ENCODE results near the gene PSAP. TPM values are rescaled to one million over a fixed set of nuclear protein-coding genes. Genes with fewer than 3 reads are reported as not detected.
"Not testable (repeated sequence)": the region's sequence is repeated elsewhere in the genome, so short reads cannot be mapped to it uniquely, and the experiment has no call there.

PSAP gene
- 254 TPM for polyA plus RNA-seq (2012; ENCODE audit: insufficient read depth, insufficient read length)

DNA sequence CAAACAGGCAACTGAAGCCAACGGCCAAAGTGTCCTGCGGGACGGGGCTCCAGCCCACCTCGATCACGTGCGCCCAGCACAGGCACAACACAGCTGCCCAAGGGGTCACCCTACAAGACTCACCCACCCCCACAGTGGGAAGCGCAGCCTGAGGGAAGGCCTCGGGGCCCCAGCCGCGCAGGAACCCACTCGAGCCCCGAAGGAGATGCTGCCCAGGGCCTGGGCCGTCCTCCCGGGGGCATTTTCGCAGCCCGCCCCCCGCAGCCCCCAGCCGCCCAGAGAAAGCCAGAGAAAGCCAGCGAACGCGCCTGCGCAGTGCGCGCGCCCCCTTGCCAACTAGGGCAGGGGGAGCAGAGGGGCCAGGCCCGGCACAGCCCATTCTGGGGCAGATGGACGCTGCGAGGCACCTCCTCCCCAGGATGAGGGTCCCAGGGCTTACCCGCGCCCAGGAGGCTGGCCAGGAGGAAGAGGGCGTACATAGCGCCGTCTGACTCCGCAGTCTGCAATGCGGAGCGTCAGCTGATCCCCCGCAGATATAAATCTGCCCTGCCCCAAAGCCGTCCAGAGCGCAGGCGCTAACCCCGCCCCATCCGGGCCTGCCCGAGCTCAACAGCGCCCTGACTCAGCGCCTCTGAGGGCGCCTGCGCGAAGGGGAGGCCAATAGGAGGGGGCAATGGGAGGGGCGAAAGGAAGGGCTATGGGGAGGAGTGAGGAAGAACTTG is at the start of gene PSAP:
TSS of gene PSAP (minus strand) at position 509 of the 722 bp plus-strand sequence. CDS start at position 479, 30 bp downstream.
- peak; percentile 95 for DNase-seq (ENCODE audit: low read depth, low spot score)
- peak within 1 kb of the TSS; percentile 98 for H3K4me3 ChIP-seq (ENCODE audit: low read length)

GRCh38 chr10:71900441-71901180 is 49.6 kb upstream of the PSAP start:
- no peak for DNase-seq (ENCODE audit: low read depth, low spot score)
- H3K4me3 ChIP-seq (ENCODE audit: low read length) = no peak overlapping the region

GRCh38 chr10:71899665-71900412 is 48.8 kb upstream of the PSAP start:
- DNase-seq (ENCODE audit: low read depth, low spot score) = no peak

DNA sequence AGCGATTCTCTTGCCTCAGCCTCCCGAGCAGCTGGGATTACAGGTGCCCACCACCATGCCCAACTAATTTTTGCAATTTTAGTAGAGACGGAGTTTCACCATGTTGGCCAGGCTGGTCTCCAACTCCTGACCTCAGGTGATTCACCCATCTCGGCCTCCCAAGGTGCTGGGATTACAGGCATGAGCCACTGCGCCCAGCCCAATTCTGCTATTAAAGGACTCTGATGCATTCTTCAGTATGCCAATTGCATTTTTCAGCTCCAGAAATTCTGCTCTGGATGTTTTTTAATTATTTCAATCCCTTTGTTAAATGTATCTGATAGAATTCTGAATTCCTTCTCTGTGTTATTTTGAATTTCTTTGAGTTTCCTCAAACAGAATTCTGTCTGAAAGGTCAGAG is 47.3 kb upstream of the PSAP start:
- not testable (repeated sequence) for H3K4me3 ChIP-seq (ENCODE audit: low read length); DNase-seq (ENCODE audit: low read depth, low spot score)

More at GRCh38 chr10:71899665-71900412, 48.8 kb upstream of the PSAP start:
- H3K4me3 ChIP-seq (ENCODE audit: low read length) = no peak overlapping the region

DNA sequence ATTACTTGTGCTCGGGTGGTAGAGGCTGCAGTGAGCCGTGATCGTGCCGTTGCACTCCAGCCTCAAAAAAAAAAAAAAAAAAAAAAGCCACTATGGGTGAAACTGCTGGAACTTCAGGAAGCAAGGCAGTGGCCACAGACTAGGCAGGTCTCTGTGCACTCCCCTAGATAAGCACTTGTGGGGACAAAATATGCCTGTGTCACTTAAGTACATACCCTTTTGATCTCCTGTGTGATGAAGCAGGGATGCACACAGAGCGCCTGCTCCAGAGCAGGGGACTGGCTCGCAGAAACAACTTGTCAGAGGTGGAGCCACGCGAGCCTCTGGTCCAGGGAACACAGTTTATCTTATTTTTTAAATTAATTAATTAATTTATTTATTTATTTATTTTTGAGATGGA is 42.9 kb upstream of the PSAP start:
- H3K4me3 ChIP-seq (ENCODE audit: low read length) = peak overlapping the region; percentile 33
- peak; percentile 98 for DNase-seq (ENCODE audit: low read depth, low spot score)

DNA sequence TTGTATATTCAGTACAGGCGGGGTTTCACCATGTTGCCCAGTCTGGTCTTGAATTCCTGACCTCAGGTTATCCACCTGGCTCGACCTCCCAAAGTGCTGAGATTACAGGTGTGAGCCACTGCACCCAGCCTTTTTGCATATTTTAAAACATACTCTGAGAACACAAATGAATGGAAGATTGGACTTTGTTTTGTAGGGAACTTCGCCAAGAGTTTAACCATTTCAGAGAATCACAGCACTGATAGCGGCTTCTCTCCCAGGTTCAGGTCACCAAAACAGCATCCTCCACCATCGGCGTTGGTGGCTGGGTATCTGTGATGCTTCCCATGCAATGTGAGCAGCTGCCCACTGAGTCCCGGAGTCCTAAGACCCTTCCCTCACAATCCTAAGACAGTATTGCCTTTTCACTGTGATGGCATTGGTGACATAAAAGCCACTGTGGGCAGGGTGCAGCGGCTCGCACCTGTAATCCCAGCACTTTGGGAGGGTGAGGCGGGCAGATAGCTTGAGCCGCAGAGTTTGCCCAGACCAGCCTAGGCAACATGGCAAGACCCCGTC is 42.3 kb upstream of the PSAP start:
- no peak for DNase-seq (ENCODE audit: low read depth, low spot score)
- H3K4me3 ChIP-seq (ENCODE audit: low read length) = peak overlapping the region; percentile 33

GRCh38 chr10:71891437-71891836 is 40.4 kb upstream of the PSAP start:
- no peak for DNase-seq (ENCODE audit: low read depth, low spot score)

DNA sequence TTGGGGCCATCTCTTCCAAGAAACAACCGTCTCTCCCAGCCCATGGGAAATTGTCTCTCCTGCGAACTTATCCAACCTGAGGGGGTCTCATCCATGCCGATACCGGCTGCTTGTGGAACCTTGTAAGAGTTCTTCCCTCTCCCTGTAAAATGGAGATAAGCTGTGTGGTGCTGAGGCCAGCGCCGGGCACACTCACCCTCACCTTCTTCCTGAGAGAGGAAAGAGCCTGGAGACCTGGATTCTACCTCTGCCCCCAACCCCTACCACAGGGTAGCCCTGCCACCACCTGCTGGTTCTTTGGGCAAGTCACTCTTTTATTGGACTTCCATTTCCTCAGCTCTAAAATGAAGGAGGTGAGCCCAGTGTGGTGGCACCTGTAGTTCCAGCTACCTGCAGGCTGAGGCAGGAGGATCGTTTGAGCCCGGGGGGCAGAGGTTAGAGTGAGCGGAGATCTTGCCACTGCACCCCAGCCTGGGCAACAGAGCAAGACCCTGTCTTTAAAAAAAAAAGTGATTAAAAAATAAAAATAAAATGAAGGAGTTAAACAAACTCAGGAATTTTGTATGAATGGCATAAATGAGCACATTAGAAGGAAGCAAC is 38.4 kb upstream of the PSAP start:
- no peak for DNase-seq (ENCODE audit: low read depth, low spot score)
- H3K4me3 ChIP-seq (ENCODE audit: low read length) = peak overlapping the region; percentile 80

More at GRCh38 chr10:71891437-71891836, 40.4 kb upstream of the PSAP start:
- no peak overlapping the region for H3K4me3 ChIP-seq (ENCODE audit: low read length)

DNA sequence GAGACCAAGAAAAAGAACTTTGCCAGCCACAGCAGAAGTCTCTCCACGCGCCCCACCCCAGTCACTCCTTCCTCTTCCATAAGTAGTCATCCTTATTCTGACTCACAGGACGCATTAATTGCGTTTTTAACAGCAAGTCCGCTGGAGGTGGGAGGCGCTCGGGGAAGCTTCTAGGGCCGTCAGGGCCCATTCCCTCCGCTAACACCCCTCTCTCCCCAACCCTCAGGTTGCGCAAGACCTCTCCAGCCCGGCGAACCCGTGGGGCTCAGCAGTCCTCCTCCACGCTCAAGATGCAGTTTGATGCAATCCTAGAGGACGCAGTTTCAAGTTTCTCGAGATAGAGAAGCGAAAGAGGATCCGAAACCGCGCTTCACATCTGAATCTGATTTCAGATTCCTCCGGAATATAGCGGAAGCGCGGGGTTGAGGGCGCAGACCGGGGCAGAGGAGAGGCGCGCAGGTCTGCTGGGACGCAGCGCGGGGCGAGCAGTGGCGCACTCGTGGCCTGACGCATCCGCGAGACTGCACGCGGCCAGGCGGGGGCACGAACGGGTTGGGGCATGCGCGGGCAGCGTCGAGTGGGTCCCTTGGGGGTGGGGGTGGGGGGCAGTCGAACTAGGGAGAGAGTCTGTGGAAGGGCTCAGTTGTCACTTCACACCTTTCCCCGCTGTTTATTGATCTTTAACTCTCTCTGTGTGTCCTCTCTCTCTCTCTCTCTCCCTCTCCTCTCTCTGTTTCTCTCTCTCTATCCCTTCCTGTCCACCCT is 37.8 kb upstream of the PSAP start:
- peak; percentile 83 for DNase-seq (ENCODE audit: low read depth, low spot score)
- peak overlapping the region; percentile 80 for H3K4me3 ChIP-seq (ENCODE audit: low read length)

DNA sequence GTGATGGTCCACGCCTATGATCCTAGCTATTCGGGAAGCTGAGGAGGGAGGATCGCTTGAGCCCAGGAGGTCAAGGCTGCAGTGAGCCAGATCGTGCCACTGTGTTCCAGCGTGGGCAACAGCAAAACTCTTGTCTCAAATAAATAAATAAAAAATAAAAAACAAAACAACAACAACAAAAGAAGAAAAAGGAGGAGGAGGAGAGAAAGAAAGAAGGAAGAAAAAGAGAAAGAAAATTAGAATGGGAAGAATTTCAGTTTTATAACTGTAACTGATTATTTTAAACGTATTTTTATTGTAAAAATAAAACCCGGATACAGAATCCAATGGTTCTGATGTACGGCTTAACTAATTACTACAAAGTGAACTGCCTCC is 37.2 kb upstream of the PSAP start:
- no peak for DNase-seq (ENCODE audit: low read depth, low spot score)
- H3K4me3 ChIP-seq (ENCODE audit: low read length) = peak overlapping the region; percentile 80

- no peak for DNase-seq (ENCODE audit: low read depth, low spot score)
- H3K4me3 ChIP-seq (ENCODE audit: low read length) = peak overlapping the region; percentile 80
Observed at GRCh38 chr10:71887743-71888142, 36.7 kb upstream of the PSAP start.

GRCh38 chr10:71882813-71883659 is 32.0 kb upstream of the PSAP start:
- no peak overlapping the region for H3K4me3 ChIP-seq (ENCODE audit: low read length)
- DNase-seq (ENCODE audit: low read depth, low spot score) = no peak

GRCh38 chr10:71881647-71882355 is 30.8 kb upstream of the PSAP start:
- no peak for DNase-seq (ENCODE audit: low read depth, low spot score)
- no peak overlapping the region for H3K4me3 ChIP-seq (ENCODE audit: low read length)

GRCh38 chr10:71881307-71881624 is 30.2 kb upstream of the PSAP start:
- H3K4me3 ChIP-seq (ENCODE audit: low read length); DNase-seq (ENCODE audit: low read depth, low spot score): not testable (repeated sequence)

- H3K4me3 ChIP-seq (ENCODE audit: low read length) = no peak overlapping the region
- DNase-seq (ENCODE audit: low read depth, low spot score) = no peak
Observed at GRCh38 chr10:71880425-71881306, 29.6 kb upstream of the PSAP start.

Measured in Jurkat, Clone E6-1 (cell line).